Measurements from ENCODE around the gene CDK13. TPM values are rescaled to one million over a fixed set of nuclear protein-coding genes. Genes with fewer than 3 reads are reported as not detected.
"Not testable (repeated sequence)": the region's sequence is repeated elsewhere in the genome, so short reads cannot be mapped to it uniquely, and the experiment has no call there.

Gene CDK13
- polyA plus RNA-seq, 3 donors = 8.2 to 14.7 (median 10.6) TPM

GRCh38 chr7:40072268-40072667, 122.2 kb downstream of the CDK13 start:
- WGBS, 3 donors = 98 to 99% (median 98%) methylated on average over 5 of the region's 5 CpGs
- H3K27ac ChIP-seq (ENCODE audit: low read depth, low read length) = no peak overlapping the region

- H3K27ac ChIP-seq (ENCODE audit: low read depth, low read length) = no peak overlapping the region
- WGBS, 3 donors = 95 to 100% (median 97%) methylated on average over 2 of the region's 2 CpGs
Observed at GRCh38 chr7:40073239-40073638, 123.2 kb downstream of the CDK13 start.

GRCh38 chr7:40077849-40078248, 127.8 kb downstream of the CDK13 start:
- 49 to 83% (median 55%) methylated on average over 3 of the region's 3 CpGs for WGBS, 3 donors
- no peak overlapping the region for H3K27ac ChIP-seq (ENCODE audit: low read depth, low read length)

- H3K27ac ChIP-seq (ENCODE audit: low read depth, low read length) = no peak overlapping the region
- WGBS, 3 donors = 87 to 98% (median 98%) methylated on average over 2 of the region's 2 CpGs
Observed at GRCh38 chr7:40092182-40092581, 142.1 kb downstream of the CDK13 start.

GRCh38 chr7:40093631-40094350, 143.7 kb downstream of the CDK13 start:
- no peak overlapping the region for H3K27ac ChIP-seq (ENCODE audit: low read depth, low read length)
- WGBS, 3 donors = 77 to 88% (median 77%) methylated on average over 8 of the region's 8 CpGs

GRCh38 chr7:40095230-40095629, 145.2 kb downstream of the CDK13 start:
- H3K27ac ChIP-seq (ENCODE audit: low read depth, low read length) = no peak overlapping the region
- 0 to 81% (median 56%) methylated on average over 1 of the region's 1 CpG for WGBS, 3 donors

GRCh38 chr7:40095695-40096327, 145.8 kb downstream of the CDK13 start:
- no peak overlapping the region for H3K27ac ChIP-seq (ENCODE audit: low read depth, low read length)
- WGBS, 3 donors = 18 to 29% (median 21%) methylated on average over 1 of the region's 1 CpG

GRCh38 chr7:40097728-40098127, 147.7 kb downstream of the CDK13 start:
- H3K27ac ChIP-seq (ENCODE audit: low read depth, low read length) = no peak overlapping the region
- 34 to 81% (median 75%) methylated on average over 2 of the region's 2 CpGs for WGBS, 3 donors

- no peak overlapping the region for H3K27ac ChIP-seq (ENCODE audit: low read depth, low read length)
Observed at GRCh38 chr7:40098810-40099209, 148.8 kb downstream of the CDK13 start.

GRCh38 chr7:40099837-40100236, 149.8 kb downstream of the CDK13 start:
- 78 to 94% (median 90%) methylated on average over 4 of the region's 4 CpGs for WGBS, 3 donors
- no peak overlapping the region for H3K27ac ChIP-seq (ENCODE audit: low read depth, low read length)

GRCh38 chr7:40101201-40101600, 151.1 kb downstream of the CDK13 start:
- H3K27ac ChIP-seq (ENCODE audit: low read depth, low read length) = no peak overlapping the region
- WGBS, 3 donors = 69 to 93% (median 87%) methylated on average over 3 of the region's 3 CpGs

- WGBS, 3 donors = 32 to 95% (median 94%) methylated on average over 2 of the region's 2 CpGs
- no peak overlapping the region for H3K27ac ChIP-seq (ENCODE audit: low read depth, low read length)
Observed at GRCh38 chr7:40102897-40103296, 152.8 kb downstream of the CDK13 start.

- WGBS, 3 donors = 42 to 77% (median 63%) methylated on average over 4 of the region's 4 CpGs
Observed at GRCh38 chr7:40105879-40106473, 155.9 kb downstream of the CDK13 start.

GRCh38 chr7:40115936-40116335, 165.9 kb downstream of the CDK13 start:
- no peak overlapping the region for H3K27ac ChIP-seq (ENCODE audit: low read depth, low read length)
- WGBS, 3 donors = 87 to 99% (median 96%) methylated on average over 2 of the region's 2 CpGs

More at GRCh38 chr7:40105879-40106473, 155.9 kb downstream of the CDK13 start:
- no peak overlapping the region for H3K27ac ChIP-seq (ENCODE audit: low read depth, low read length)

- not testable (repeated sequence) for H3K27ac ChIP-seq (ENCODE audit: low read depth, low read length)
- 89 to 96% (median 96%) methylated on average over 9 of the region's 9 CpGs for WGBS, 3 donors
Observed at GRCh38 chr7:40117199-40117598, 167.1 kb downstream of the CDK13 start.

GRCh38 chr7:40118201-40118600, 168.1 kb downstream of the CDK13 start:
- 70 to 90% (median 86%) methylated on average over 7 of the region's 7 CpGs for WGBS, 3 donors
- not testable (repeated sequence) for H3K27ac ChIP-seq (ENCODE audit: low read depth, low read length)

GRCh38 chr7:40120020-40120419, 170.0 kb downstream of the CDK13 start:
- 86 to 91% (median 91%) methylated on average over 5 of the region's 5 CpGs for WGBS, 3 donors

GRCh38 chr7:40122100-40122939, 172.3 kb downstream of the CDK13 start:
- not testable (repeated sequence) for H3K27ac ChIP-seq (ENCODE audit: low read depth, low read length)
- WGBS, 3 donors = 89 to 97% (median 96%) methylated on average over 14 of the region's 14 CpGs

More at GRCh38 chr7:40120020-40120419, 170.0 kb downstream of the CDK13 start:
- H3K27ac ChIP-seq (ENCODE audit: low read depth, low read length) = no peak overlapping the region

GRCh38 chr7:40122940-40123254, 172.8 kb downstream of the CDK13 start:
- 95 to 96% (median 96%) methylated on average over 2 of the region's 2 CpGs for WGBS, 3 donors

More at GRCh38 chr7:40122940-40123254, 172.8 kb downstream of the CDK13 start:
- no peak overlapping the region for H3K27ac ChIP-seq (ENCODE audit: low read depth, low read length)
